HG02852 (cell line): ENCODE results near the gene TUBB2B.
"Not testable (repeated sequence)": the region's sequence is repeated elsewhere in the genome, so short reads cannot be mapped to it uniquely, and the experiment has no call there.

Experiments used
- ATAC-seq: cut with Tn5 transposase; IDR thresholded peaks from one replicate; pipeline ENCODE4 v1.9.1; 2021; ENCODE audit warnings: mild to moderate bottlenecking, moderate library complexity; ENCODE audit not compliant: unreplicated experiment

TUBB2B gene

GRCh38 chr6:3258720-3259490, 31.5 kb upstream of the TUBB2B start, which contains the start of gene PSMG4:
Gene PSMG4 (plus strand): TSS chr6:3258947. CDS start chr6:3259023, 76 bp downstream.
- ATAC-seq = peak; percentile 75

- ATAC-seq = no peak
Measured at GRCh38 chr6:3258201-3258600, 30.7 kb upstream of the TUBB2B start.

GRCh38 chr6:3253597-3253961, 26.1 kb upstream of the TUBB2B start:
- no peak for ATAC-seq

GRCh38 chr6:3252861-3253596, 25.6 kb upstream of the TUBB2B start:
- ATAC-seq = no peak

GRCh38 chr6:3252369-3252768, 24.9 kb upstream of the TUBB2B start:
- ATAC-seq = no peak

GRCh38 chr6:3251462-3252314, 24.2 kb upstream of the TUBB2B start:
- peak; percentile 74 for ATAC-seq

GRCh38 chr6:3250231-3250675, 22.8 kb upstream of the TUBB2B start:
- no peak for ATAC-seq

GRCh38 chr6:3249821-3250220, 22.4 kb upstream of the TUBB2B start:
- ATAC-seq = no peak

GRCh38 chr6:3247255-3248146, 20.0 kb upstream of the TUBB2B start:
- no peak for ATAC-seq

GRCh38 chr6:3245216-3245615, 17.8 kb upstream of the TUBB2B start:
- ATAC-seq = no peak

GRCh38 chr6:3244832-3245161, 17.3 kb upstream of the TUBB2B start:
- ATAC-seq = not testable (repeated sequence)

- no peak for ATAC-seq
Measured at GRCh38 chr6:3244003-3244831, 16.8 kb upstream of the TUBB2B start.

GRCh38 chr6:3242768-3243167, 15.3 kb upstream of the TUBB2B start:
- ATAC-seq = no peak

- not testable (repeated sequence) for ATAC-seq
Measured at GRCh38 chr6:3241745-3242144, 14.3 kb upstream of the TUBB2B start.

- no peak for ATAC-seq
Measured at GRCh38 chr6:3240595-3240994, 13.1 kb upstream of the TUBB2B start.

GRCh38 chr6:3239110-3239830, 11.8 kb upstream of the TUBB2B start:
- ATAC-seq = no peak

GRCh38 chr6:3237761-3238662, 10.6 kb upstream of the TUBB2B start:
- ATAC-seq = no peak

- ATAC-seq = no peak
Measured at GRCh38 chr6:3236005-3236404, 8.6 kb upstream of the TUBB2B start.
